Pulmonary artery endothelial cell (primary cell): ENCODE measurements around the gene NKD1. TPM values are rescaled to one million over a fixed set of nuclear protein-coding genes. Genes with fewer than 3 reads are reported as not detected.

Experiments
- DNase-seq: peaks from one replicate; pipeline ENCODE4 v3.0.0-alpha.2; 2011; ENCODE audit warnings: low read depth, low spot score
- total RNA-seq: library from RNA; depleted of rRNA; stranded (reverse); fragments of >200 nt; gene quantifications from 2 replicates; pipeline ENCODE4 v1.2.3, GENCODE V29; 2014

NKD1 gene
- total RNA-seq, 1 donor from 2014 or later, result 0.07 TPM

DNA sequence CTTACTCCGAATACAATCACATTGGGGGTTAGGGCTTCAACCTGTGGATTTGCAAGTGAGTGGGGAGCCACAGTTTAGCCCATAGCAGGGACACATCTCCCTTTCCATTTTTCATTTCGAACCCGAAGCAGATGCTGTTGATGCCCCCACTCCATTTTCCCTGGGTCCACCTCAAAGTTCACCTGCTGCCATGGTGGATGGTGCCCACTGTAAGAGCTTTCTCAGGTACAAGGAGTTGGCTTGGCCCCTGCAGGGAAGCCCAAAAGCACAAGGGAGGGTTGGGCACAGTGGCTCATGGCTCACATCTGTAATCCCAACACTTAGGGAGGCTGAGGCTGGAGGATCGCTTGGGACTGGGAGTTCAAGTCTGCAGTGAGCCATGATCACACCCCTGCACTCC is 81.1 kb downstream of the NKD1 start:
- no peak for DNase-seq

DNA sequence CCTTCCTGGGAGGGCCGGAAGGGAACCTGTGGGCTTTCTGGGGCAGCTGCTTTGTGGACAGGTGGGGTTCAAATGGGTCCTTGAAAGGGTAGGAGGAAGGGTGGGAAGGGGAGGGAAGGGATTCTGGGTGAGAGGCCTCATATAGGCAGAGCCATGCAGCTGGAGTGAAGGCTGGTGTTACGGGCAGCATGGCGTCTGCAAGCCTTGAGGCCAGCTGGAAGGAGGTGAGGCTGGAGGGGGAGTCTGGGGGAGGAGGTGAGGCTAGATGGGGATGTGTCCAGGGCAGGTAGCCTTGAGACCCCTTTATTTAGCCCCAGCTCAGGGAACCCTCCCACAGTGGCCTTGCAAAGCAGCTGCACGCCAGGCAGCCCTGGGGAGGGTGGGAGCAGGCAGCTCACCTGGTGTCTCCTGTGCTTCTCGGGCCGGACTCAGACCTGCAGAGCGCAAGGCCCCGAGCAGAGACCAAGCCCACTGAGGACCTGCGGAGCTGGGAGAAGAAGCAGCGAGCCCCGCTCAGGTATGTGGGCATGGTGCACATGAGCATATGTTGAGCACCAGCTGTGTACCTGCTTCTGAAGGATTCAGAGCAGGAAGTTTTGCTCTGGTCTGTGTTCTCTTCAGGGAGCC is 82.3 kb downstream of the NKD1 start:
- no peak for DNase-seq

DNA sequence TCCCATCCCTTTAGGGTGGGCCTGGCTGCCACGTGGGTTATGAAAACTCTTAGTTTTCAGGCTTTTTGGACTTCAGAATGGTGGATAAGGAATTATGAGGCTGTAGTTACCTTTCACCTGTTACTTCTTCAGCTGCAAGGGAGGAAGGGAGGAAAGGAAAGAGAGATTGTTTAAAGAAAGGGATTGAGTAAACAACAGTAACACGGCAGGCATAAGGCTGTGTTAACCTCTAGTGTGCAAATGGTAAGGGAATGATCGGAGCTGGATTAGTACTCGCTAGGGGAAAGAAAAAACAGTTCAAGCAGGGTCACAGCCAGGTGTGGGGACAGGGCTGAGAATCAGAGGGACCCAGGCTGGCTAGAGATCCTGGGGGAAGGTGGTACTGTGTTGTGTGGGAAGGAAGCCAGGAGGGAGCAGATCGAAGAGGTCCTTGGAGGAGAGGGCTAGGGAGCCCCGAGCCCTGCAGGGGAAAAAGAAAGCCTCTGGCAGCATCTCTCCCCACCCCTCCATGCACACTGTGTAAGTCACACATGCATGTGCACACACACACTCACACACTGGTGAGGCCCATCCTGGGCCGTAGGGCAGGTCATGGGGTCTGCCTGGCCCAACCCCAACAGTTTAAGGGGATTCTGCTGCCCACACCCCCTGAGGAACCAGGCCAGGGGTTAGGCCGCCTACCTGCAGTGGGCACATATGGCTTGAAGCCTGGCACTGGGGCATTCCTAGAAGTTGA is 83.2 kb downstream of the NKD1 start:
- no peak for DNase-seq

DNA sequence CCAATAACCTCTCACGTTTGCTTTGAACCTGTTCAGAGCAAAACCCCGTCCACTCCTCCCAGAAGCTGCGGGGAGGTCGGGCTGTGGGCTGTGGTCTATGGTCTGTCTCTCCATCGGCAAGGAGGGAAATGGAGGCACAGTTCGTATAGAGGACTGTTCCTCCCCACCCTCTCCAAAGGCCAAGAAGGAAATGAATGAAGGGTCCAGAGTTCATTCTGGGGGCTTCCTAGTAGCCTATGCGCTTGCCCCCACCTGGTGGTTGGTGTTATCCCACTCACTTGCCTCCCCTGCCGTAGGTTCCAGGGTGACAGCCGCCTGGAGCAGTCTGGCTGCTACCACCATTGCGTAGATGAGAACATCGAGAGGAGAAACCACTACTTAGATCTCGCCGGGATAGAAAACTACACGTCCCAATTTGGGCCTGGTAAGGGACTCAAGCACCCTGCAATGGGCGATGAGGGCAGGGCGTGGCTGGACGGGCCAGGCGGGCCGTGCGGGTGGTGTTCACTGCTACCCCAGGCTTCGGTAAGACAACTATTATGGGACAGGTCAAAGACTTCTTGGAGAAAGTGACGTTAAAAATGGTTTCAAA is 83.9 kb downstream of the NKD1 start:
- no peak for DNase-seq

DNA sequence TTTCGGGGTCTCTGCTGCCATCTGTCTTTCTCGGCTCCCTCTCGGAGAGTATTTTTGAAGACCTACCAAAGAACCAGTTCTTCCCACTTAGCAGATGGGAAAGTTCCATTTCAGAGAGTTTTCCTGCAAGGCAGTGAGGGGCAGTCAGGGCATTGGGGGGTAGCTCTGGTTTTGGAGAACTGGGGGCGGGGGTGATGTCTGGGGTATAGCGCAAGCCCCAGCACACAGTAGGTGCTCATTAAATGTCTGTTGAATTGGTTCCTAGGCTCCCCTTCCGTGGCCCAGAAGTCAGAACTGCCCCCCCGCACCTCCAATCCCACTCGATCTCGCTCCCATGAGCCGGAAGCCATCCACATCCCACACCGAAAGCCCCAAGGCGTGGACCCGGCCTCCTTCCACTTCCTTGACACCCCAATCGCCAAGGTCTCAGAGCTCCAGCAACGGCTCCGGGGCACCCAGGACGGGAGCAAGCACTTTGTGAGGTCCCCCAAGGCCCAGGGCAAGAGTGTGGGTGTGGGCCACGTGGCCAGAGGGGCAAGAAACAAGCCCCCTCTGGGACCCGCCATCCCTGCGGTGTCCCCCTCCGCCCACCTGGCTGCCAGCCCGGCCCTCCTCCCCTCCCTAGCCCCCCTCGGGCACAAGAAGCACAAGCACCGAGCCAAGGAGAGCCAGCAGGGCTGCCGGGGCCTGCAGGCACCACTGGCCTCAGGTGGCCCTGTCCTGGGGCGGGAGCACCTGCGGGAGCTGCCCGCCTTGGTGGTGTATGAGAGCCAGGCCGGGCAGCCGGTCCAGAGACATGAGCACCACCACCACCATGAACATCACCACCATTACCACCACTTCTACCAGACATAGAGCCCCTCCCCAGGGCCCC is 85.0 kb downstream of the NKD1 start:
- no peak for DNase-seq

DNA sequence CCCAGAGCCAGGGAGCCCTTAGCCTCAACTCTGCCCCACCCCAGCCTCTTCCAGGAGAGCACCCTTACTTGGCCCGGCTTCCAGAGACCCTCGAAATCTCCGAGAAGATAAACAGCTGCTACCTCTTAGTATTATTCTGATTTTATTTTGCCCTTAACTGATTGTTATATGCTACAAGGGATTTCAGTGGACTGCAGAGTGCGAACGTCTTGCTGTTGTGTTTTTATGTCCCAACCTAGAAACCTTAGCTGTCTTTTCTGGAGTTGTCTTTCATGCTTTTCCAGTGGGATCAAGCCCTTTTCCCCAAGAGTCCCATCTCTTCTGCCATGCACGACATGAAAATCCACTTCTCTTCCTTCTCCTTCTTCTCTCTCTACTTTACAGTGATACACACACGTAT is 85.9 kb downstream of the NKD1 start:
- DNase-seq, result no peak

DNA sequence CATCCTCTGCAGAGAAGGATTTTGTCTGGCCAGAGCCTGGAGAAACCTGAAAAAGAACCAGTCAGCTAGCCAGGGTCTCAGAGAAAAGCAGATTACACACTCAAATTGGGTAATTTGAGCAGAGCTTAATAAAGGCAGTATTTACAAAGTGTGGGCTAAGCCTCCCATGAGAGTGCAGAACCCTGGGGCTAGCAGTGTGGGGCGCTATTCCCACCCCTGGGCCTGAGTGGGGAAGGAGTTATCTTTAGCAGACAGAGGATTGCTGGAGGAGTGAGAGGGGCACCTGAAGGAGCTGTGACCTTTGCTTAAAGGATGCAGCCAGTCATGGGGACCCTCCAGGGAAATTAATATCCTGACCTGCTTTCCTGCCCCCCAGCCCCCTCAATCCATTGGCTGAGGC is 86.8 kb downstream of the NKD1 start:
- DNase-seq, result no peak

DNA sequence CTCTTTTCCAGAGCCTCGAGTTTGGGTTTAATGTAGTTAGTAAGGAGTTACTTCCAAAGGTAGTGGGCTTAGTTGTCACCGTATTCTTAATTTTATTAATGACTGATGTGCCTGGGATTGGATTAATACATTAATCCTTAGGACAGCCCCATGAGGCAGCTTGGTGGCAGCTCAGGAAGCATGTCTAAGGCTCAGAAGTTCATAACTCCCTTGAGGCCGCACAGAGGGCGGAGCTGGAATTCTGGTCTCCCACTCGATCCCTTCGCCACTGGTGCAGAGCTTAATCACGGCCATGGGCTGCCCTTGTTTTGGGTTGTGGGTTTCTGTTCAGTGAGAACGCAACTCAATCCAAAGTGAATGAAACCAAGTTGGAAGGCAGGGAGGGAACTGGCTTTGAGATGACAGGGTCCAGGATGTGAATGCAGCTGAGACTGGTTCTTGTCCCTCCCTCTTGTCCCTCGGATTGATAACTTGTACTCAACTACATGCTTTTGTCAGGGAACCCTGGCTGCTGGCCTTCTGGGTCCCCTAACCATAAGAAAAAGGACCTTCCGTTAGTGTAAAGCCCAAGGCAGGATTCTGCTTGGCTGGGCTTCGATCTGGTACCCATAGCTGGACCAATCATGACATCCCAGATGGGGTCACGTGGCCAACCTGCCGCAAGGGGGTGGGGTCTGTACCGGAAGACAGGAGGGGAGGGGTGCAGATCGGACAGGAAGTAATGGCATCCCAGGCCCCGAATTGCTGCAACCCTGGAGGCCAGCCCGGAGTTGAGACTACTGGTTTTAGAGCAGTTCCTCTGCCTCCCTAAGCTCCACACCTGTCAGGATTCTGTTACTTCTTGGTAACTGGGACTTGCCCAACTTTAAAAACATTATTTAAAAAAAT is 87.6 kb downstream of the NKD1 start:
- DNase-seq, result no peak

DNA sequence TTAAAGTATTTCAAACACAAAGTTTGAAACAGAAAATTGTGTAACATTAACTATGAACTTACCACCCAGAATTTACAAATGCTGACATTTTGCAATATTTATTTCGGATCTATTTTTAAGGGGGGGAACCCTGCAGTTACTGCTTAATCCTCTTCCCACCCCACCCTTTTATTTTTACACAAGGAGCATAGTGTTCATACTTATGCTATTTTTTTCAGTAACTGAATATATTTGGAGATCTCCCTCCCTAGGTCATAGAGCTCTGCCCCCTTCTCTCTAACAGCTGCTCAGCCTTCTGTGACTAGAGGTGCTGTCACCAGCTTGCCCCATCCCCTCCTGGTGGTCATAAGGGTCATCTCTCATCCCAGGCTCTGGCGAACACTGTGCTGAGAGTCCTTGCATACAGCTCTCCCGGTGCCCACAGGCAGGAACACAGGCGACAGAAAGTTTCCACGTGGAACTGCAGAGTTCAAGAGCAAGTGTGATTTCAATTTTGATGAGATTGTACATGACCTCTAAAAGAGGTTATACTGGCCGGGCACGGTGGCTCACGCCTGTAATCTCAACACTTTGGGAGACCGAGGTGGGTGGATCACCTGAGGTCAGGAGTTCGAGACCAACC is 88.7 kb downstream of the NKD1 start:
- no peak for DNase-seq

DNA sequence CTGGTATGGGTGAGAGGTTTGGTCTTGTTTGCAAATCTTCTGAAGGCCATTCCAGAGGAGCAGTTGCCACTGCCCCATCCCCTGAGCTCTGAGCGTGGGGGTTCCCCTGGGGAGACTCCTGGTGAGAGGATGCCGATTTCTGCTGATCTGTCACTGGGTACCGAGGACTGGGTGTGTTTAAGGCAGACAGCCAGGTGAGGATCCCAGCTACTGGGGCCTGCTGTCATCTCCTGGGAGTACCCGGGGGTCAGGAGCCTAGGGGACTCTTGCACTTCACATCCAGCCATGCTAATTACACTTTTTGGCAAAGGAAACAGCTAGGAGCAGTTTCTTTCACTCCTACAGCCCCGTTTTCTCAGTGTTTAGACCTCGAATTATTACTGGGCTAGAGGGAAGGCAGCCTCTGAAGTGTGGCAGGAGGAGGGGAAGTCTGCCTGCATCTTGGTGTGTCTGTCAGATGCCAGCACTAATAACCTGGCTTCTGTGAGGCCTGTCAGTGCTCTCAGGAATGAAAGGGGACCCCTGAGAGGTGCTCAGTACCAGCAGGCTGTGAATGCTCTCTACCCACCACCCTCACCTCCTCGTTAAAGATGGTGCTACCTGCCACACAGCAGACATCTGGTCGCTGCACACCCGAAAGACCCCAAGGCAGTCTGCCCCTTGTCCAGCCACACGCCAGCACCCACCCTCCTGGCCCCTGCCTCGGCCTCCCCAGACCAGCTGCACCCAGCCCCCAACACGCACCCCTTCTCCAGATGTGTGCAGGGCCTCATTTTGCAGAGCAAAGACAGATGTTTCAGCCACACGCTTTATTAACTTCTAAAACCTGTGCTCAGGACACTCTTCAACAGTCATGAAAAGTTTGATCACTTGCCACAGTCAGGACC is 89.8 kb downstream of the NKD1 start:
- DNase-seq, result no peak

DNA sequence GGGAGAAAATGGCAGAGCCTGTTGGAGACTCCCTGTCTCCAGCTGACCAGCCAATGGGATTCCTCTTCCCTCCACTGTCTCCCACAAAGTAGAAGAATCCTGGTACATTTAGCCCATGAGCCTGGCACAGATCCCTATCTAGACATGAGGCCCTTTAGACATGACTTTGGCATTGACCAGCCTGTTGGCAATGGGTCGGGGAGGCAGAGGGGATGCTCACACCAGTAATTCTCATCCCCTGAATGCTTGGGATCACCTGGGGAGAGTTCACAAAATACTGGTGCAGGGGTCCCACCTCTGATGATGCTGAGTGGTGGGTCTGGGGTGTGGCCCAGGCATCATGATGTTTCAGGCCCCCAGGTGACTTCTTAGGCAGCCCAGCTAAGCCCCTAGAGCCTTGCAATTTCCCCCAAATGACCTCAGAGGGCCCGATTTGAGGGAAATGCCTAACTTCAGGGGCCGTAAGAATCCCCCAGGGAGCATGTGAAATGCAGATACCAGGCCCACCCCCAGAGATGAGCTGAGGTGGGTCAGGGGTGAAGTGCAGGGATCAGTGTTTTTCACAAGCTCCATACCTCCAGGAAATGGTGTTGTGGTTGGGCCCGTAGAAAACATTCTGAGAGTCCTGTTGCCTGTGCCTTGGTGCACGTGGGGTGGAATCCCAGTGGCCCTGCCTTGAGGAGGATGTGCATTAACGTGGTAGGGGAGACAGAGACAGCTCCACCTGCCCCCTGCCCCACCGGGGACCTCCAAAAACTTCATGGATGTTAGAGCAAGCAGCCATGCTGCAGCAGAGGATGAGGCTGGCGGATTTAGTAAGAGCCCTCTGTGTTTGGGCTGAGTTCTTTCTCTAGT is 90.8 kb downstream of the NKD1 start:
- DNase-seq, result no peak

DNA sequence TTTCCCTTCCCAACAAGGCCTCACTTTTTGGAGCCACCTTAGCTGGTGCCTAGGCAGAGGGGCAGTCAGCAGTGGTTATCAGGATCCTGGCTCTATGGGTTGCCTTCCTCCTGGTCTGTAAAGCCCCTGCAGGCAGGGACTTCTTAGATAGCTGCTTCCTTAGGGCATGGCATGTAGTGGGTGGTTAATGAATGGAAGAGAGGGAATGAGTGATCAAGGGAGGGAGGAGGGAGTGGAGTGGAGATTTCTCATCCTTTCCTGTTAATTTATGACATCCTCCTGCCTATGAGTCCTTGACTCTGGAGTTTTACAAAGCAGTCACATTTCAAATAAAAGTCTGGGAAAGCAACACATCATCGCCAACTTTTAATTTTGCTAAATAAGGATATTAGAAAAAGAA is 92.2 kb downstream of the NKD1 start:
- no peak for DNase-seq

DNA sequence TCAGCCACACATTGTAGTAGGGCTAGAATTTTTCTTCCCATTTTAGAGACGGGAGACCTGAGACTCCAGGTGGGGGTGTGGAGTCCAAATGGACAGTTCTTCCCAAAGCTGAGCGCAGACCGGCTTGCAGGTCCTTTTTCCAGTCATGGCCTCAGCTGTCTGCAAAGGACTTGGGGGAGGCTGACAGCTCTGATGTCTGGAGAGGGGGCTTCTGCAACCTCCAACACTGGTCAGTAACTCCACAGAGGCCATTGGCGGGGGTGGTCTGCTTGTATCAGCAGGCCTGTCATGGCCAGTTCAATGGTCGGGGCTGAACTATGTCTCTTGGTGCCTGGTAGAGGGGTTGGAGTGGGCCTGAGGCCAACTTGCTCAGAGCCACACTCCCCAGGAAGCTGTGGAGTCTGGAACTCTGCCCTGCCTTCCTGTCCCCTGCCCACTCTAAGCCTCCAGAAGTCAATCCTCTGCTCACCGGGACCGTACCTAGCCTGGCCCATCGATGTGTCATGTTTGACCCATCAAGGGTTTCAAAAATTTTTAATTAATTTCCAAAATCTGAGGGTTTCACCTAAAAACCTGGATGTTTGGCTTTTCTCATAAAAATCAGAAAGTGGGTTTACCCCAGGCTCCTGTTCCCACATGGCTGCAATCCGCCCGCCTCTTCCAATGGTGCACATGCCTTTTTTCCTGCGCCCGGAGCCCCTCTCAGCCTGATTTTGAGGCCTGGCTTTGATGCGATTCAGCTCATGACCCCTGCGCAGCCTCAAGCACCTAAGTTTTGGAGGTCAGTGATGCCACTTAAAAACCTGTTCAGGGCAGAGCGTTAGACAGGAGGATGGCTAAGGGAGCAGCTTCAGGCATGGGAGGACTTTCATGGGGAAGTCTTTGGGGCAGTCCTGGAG is 93.0 kb downstream of the NKD1 start:
- no peak for DNase-seq

DNA sequence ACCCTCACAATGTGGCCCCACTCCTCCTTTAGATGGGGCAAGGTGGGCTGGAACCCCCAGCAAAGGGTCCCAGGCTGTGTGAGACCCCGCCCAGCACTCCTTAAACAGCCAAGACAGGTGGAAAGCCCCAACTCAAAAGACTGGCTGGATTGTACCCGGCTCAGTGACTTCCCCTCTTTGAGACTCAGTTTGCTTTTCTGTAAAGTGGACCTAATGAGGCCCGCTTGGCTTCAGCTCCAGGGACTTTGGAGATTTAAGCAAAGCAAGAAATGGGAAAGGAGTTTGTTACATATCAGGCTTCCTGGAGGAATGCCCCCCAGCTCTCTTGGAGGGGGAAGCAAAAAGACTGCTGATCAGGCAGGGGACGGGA is 93.6 kb downstream of the NKD1 start:
- no peak for DNase-seq

DNA sequence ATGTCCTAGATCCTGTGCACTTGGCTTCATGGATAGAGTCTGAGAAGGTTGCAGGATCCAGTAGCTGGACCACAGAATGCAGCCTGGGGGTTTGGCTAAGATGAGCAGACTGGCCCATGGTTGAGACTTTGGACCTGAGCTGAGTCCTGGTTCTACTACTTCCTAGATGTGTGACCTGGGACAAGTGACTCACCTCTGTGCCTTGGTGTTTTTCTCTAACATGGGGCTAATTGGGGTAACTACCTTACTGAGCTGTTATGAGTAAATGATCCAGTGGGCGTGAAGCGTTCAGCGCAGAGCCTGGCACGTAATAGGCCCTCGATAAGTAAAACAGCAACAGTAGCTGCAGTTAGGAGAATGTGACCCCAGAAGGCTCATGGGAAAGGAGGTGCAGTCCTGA is 94.2 kb downstream of the NKD1 start:
- DNase-seq, result no peak

DNA sequence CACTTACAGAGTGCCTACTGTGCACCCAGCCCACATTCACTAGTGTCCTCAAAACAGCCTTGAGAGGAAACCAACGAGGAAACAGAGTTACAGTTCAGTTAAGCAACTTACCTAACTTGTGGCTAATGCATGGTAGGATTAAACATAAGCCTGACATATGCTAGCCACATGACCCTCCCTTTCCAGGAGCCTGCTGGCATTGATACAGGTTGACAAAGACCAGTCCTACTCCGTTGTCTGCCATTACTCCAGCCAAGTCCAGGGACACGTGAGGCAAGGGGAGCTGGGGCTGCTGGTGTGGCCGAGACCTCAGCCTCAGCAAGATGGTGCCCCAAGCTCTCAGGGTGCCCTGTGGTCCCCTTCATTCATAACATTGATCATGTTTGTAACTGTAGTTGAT is 95.0 kb downstream of the NKD1 start:
- DNase-seq, result no peak

DNA sequence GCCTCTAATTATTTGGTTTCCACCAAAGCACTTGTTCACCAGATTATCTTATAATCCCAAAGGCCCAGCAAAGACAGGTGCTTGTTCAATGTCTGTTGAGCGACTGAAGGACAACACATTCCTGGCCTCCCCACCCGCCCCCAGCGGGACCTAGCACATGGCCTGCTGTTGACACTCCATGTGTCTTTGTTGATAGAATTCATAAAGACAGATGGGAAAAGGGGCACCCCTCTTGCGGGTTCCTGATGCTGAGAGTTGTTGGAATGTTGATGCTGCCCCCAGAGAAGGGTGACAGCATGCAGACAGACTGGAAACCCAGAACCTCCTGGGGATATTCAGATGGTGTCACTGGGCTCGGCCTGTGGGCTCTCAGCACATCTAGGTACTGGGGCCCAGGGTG is 96.0 kb downstream of the NKD1 start:
- DNase-seq, result no peak

DNA sequence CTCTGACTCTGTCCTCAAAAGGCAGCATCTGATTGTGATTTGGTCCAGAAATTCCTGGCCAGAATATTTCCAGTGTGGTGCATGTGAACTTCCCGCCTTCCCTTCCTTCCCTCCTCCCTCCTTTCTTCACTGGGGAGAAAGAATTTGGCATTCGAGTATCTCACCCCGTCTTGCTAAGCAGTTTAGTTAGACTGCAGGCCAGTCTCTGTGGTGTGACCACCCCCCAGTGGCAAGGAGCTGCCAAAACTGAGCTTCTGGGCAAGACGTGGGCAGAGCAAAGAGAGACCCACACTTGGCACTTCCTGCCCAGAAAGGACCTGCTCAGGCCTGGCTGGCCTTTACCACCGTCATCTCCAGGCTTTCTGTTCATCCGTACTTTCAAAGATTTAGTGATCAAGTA is 96.5 kb downstream of the NKD1 start:
- no peak for DNase-seq
